WTC11 (cell line): ENCODE measurements around the gene PSMD3. TPM values are rescaled to one million over a fixed set of nuclear protein-coding genes. Genes with fewer than 3 reads are reported as not detected.

Source experiments
- ATAC-seq: fragments of 200-7000 bp; cut with Tn5 transposase; 2 replicates; pipeline ENCODE4 v1.10.0; 2021; ENCODE audit warnings: mild to moderate bottlenecking, moderate library complexity
- CTCF ChIA-PET: fragments of 300-600 bp; sonication (Branson Sonifier 250); formaldehyde crosslinking; loops from one replicate; lab custom pipeline; 2021; ENCODE audit warnings: antibody characterized with exemption; lab: Charles Lee
- POLR2A ChIA-PET: fragments of 350-600 bp; sonication (Branson Sonifier 250); formaldehyde crosslinking; loops from one replicate; lab custom pipeline; 2021; ENCODE audit warnings: antibody characterized with exemption; lab: Charles Lee
- DNase-seq: peaks from one replicate; pipeline ENCODE4 v3.0.0; 2021; ENCODE audit warnings: low spot score
- H3K27ac Mint-ChIP-seq: 2 replicates; pipeline ENCODE4 v1.8.0; 2021; ENCODE audit warnings: mixed read lengths
- H3K27me3 Mint-ChIP-seq: 2 replicates; pipeline ENCODE4 v1.8.0; 2021; ENCODE audit warnings: low read depth, mild to moderate bottlenecking, moderate library complexity, mixed read lengths
- H3K36me3 Mint-ChIP-seq: 2 replicates; pipeline ENCODE4 v1.8.0; 2021; ENCODE audit warnings: mixed read lengths
- H3K4me1 Mint-ChIP-seq: 2 replicates; pipeline ENCODE4 v1.8.0; 2022; ENCODE audit warnings: mixed read lengths
- H3K4me3 Mint-ChIP-seq: 2 replicates; pipeline ENCODE4 v1.8.0; 2021; ENCODE audit warnings: mild to moderate bottlenecking, moderate library complexity, mixed read lengths
- H3K9me3 Mint-ChIP-seq: 2 replicates; pipeline ENCODE4 v1.8.0; 2021; ENCODE audit warnings: mixed read lengths
- E2F4 ChIP-seq: sonication (generic); formaldehyde crosslinking; IDR thresholded peaks from 2 replicates; pipeline ENCODE4 v1.8.1; 2022; ENCODE audit warnings: low read depth, mild to moderate bottlenecking, moderate library complexity, missing genetic modification reagents, borderline replicate concordance
- ETV6 ChIP-seq: sonication (generic); formaldehyde crosslinking; IDR thresholded peaks from 2 replicates; pipeline ENCODE4 v1.8.1; 2022; ENCODE audit warnings: mild to moderate bottlenecking, missing genetic modification reagents
- GABPB1 ChIP-seq: sonication (generic); formaldehyde crosslinking; IDR thresholded peaks from 2 replicates; pipeline ENCODE4 v1.8.1; 2023; ENCODE audit warnings: mild to moderate bottlenecking, missing genetic modification reagents
- GRHL2 ChIP-seq: fragments of 250-450 bp; sonication (Bioruptor Pico); IDR thresholded peaks from 2 replicates; pipeline ENCODE4 v1.8.0; 2022; ENCODE audit warnings: mild to moderate bottlenecking, moderate library complexity; ENCODE audit not compliant: insufficient replicate concordance, severe bottlenecking
- JAZF1 ChIP-seq: fragments of 250-450 bp; sonication (Bioruptor Pico); IDR thresholded peaks from 2 replicates; pipeline ENCODE4 v1.9.0; 2021; ENCODE audit warnings: moderate library complexity, mild to moderate bottlenecking, inconsistent platforms
- MXD4 ChIP-seq: fragments of 250-450 bp; sonication (Bioruptor Pico); IDR thresholded peaks from 2 replicates; pipeline ENCODE4 v1.8.0; 2021; ENCODE audit warnings: mild to moderate bottlenecking, moderate library complexity, borderline replicate concordance
- NR3C1 ChIP-seq: sonication (generic); formaldehyde crosslinking; conservative IDR thresholded peaks from 2 replicates; pipeline ENCODE4 v1.8.1; 2023; ENCODE audit warnings: low read depth, mild to moderate bottlenecking, missing genetic modification reagents
- SMAD4 ChIP-seq: sonication (generic); formaldehyde crosslinking; IDR thresholded peaks from 2 replicates; pipeline ENCODE4 v1.8.0; 2022; ENCODE audit warnings: mild to moderate bottlenecking, missing genetic modification reagents
- SP1 ChIP-seq: sonication (generic); formaldehyde crosslinking; conservative IDR thresholded peaks from 2 replicates; pipeline ENCODE4 v1.8.1; 2022; ENCODE audit warnings: missing genetic modification reagents
- STAT6 ChIP-seq: sonication (generic); formaldehyde crosslinking; conservative IDR thresholded peaks from 2 replicates; pipeline ENCODE4 v1.8.1; 2023; ENCODE audit warnings: mild to moderate bottlenecking, low read depth, missing genetic modification reagents, moderate library complexity
- ZMAT4 ChIP-seq: fragments of 250-450 bp; sonication (Bioruptor Pico); IDR thresholded peaks from 2 replicates; pipeline ENCODE4 v1.9.0; 2021; ENCODE audit warnings: mild to moderate bottlenecking
- ZNF138 ChIP-seq: sonication (generic); formaldehyde crosslinking; conservative IDR thresholded peaks from 2 replicates; pipeline ENCODE4 v1.8.1; 2022; ENCODE audit warnings: mild to moderate bottlenecking, moderate library complexity, missing genetic modification reagents
- ZNF317 ChIP-seq: sonication (generic); formaldehyde crosslinking; IDR thresholded peaks from 2 replicates; pipeline ENCODE4 v1.8.1; 2023; ENCODE audit warnings: low read depth, mild to moderate bottlenecking, moderate library complexity, missing genetic modification reagents, borderline replicate concordance
- ZNF396 ChIP-seq: fragments of 250-450 bp; sonication (Bioruptor Pico); IDR thresholded peaks from 2 replicates; pipeline ENCODE4 v1.8.0; 2021; ENCODE audit warnings: mild to moderate bottlenecking, moderate library complexity, borderline replicate concordance
- ZNF423 ChIP-seq: fragments of 250-450 bp; sonication (Bioruptor Pico); IDR thresholded peaks from 2 replicates; pipeline ENCODE4 v2.1.2; 2022; ENCODE audit warnings: mild to moderate bottlenecking, moderate library complexity
- ZSCAN18 ChIP-seq: fragments of 250-450 bp; sonication (Bioruptor Pico); IDR thresholded peaks from 2 replicates; pipeline ENCODE4 v2.1.2; 2022; ENCODE audit warnings: mild to moderate bottlenecking, moderate library complexity
- total RNA-seq: library from RNA; stranded (reverse); gene quantifications from 3 replicates; pipeline ENCODE4 v1.2.3, GENCODE V29; 2021
- TF ChIP-seq, protein P1 (sequence below): sonication (generic); formaldehyde crosslinking; IDR thresholded peaks from 2 replicates; pipeline ENCODE4 v1.8.0; 2022; ENCODE audit warnings: missing genetic modification reagents

PSMD3 gene
- total RNA-seq, 1 experiment from 2014 or later, result 190 TPM

GRCh38 chr17:39955726-39956225 is 24.8 kb upstream of the PSMD3 start:
- peaks cover 24% of the 10 kb centered on the region for H3K4me1 Mint-ChIP-seq
- DNase-seq (no peak), ATAC-seq (no peak)
- H3K9me3 Mint-ChIP-seq, result no peaks in the 10 kb centered on the region
- peaks cover 12% of the 10 kb centered on the region for H3K27me3 Mint-ChIP-seq
- H3K36me3 Mint-ChIP-seq, result no peaks in the 10 kb centered on the region
- CTCF ChIA-PET, result interaction anchor here (1.8 to 5.0 kb wide), 2 partner anchors 24 to 120 kb away, joined by 6 to 50 read pairs; partner anchors contain the start of gene PSMD3
- H3K27ac Mint-ChIP-seq, result no peak overlapping the region
- no peak overlapping the region for H3K4me3 Mint-ChIP-seq
- POLR2A ChIA-PET, result no interaction called here
- TF ChIP-seq, protein P1, sequence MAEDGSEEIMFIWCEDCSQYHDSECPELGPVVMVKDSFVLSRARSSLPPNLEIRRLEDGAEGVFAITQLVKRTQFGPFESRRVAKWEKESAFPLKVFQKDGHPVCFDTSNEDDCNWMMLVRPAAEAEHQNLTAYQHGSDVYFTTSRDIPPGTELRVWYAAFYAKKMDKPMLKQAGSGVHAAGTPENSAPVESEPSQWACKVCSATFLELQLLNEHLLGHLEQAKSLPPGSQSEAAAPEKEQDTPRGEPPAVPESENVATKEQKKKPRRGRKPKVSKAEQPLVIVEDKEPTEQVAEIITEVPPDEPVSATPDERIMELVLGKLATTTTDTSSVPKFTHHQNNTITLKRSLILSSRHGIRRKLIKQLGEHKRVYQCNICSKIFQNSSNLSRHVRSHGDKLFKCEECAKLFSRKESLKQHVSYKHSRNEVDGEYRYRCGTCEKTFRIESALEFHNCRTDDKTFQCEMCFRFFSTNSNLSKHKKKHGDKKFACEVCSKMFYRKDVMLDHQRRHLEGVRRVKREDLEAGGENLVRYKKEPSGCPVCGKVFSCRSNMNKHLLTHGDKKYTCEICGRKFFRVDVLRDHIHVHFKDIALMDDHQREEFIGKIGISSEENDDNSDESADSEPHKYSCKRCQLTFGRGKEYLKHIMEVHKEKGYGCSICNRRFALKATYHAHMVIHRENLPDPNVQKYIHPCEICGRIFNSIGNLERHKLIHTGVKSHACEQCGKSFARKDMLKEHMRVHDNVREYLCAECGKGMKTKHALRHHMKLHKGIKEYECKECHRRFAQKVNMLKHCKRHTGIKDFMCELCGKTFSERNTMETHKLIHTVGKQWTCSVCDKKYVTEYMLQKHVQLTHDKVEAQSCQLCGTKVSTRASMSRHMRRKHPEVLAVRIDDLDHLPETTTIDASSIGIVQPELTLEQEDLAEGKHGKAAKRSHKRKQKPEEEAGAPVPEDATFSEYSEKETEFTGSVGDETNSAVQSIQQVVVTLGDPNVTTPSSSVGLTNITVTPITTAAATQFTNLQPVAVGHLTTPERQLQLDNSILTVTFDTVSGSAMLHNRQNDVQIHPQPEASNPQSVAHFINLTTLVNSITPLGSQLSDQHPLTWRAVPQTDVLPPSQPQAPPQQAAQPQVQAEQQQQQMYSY (CRISPR knock-in tag), result no peak
- TF ChIP-seq E2F4 (CRISPR knock-in tag), result no peak

GRCh38 chr17:39960524-39961041 is 20.0 kb upstream of the PSMD3 start:
- Mint-ChIP-seq H3K36me3 (no peaks in the 10 kb centered on the region), H3K27me3 (peaks cover 2% of the 10 kb centered on the region; the same call in 1 of the 2 replicates), H3K9me3 (no peaks in the 10 kb centered on the region), H3K4me1 (peaks cover 9% of the 10 kb centered on the region), H3K27ac (no peak overlapping the region), H3K4me3 (no peak overlapping the region)
- CTCF ChIA-PET, result interaction anchor here (1.2 to 5.0 kb wide), 2 partner anchors 19 to 339 kb away, joined by 4 to 50 read pairs; partner anchors contain the start of gene PSMD3
- TF ChIP-seq ZSCAN18 (no peak), GRHL2 (CRISPR knock-in tag) (no peak), ZNF396 (CRISPR knock-in tag) (no peak), ETV6 (CRISPR knock-in tag) (no peak), NR3C1 (CRISPR knock-in tag) (no peak), ZNF138 (CRISPR knock-in tag) (no peak), JAZF1 (CRISPR knock-in tag) (no peak), ZNF423 (CRISPR knock-in tag) (no peak), MXD4 (CRISPR knock-in tag) (no peak), GABPB1 (no peak), STAT6 (no peak), SP1 (CRISPR knock-in tag) (no peak), ZNF317 (CRISPR knock-in tag) (no peak), E2F4 (CRISPR knock-in tag) (no peak), SMAD4 (CRISPR knock-in tag) (no peak), ZMAT4 (CRISPR knock-in tag) (no peak)
- DNase-seq (no peak), ATAC-seq (no peak)
- POLR2A ChIA-PET, result no interaction called here
